ENCODE data around the gene SYNGR1. TPM values are rescaled to one million over a fixed set of nuclear protein-coding genes. Genes with fewer than 3 reads are reported as not detected.
A peak's percentile ranks its signal among the peaks of the same experiment; 100 is the strongest.

Gene SYNGR1
- total and polyA plus RNA-seq, 2 experiments from 2014 or later = 30.9 to 37.0 TPM

- Histone ChIP-seq H3K27me3 (ENCODE audit: insufficient read depth) (no peaks in the 10 kb centered on the region), H3K9me2 (ENCODE audit: insufficient read depth) (no peaks in the 10 kb centered on the region), H3K4me3 (no peak overlapping the region), H3K4me2 (peak overlapping the region; percentile 20; the same call in 1 of the 2 replicates), H3K79me2 (replicated peaks; ENCODE audit: insufficient read depth) (no peaks in the 10 kb centered on the region), H3K36me3 (ENCODE audit: insufficient read depth) (no peaks in the 10 kb centered on the region), H3K4me1 (ENCODE audit: insufficient read depth) (peaks cover 16% of the 10 kb centered on the region), H2AFZ (no peak overlapping the region), H4K20me1 (replicated peaks; ENCODE audit: insufficient read depth) (no peaks in the 10 kb centered on the region), H3K27ac (ENCODE audit: low read depth) (no peak overlapping the region), H3F3A (replicated peaks; ENCODE audit: low read depth) (0 out of 2 replicates have a peak, but pooled peaks cover 8% of the 10 kb centered on the region)
- no peak for ATAC-seq
- peaks cover 15% of the 10 kb centered on the region for H3K27me3 Mint-ChIP-seq (ENCODE audit: insufficient read depth, low read depth, poor library complexity)
- DNase-seq (ENCODE audit: low spot score) = no peak
- no peak overlapping the region for H3K4me3 Mint-ChIP-seq
- peaks cover 23% of the 10 kb centered on the region for H3K4me1 Mint-ChIP-seq
- no peak for TF ChIP-seq CTCF (conservative IDR thresholded peaks at IDR 0.05; ENCODE audit: low read depth in 2 of 2)
- no peak for TF ChIP-seq ZNF114 (CRISPR knock-in tag; IDR thresholded peaks at IDR 0.05)
- TF ChIP-seq STAT1 (IDR thresholded peaks at IDR 0.05; ENCODE audit: unreplicated experiment) = no peak
- TF ChIP-seq ZNF462 (CRISPR knock-in tag; IDR thresholded peaks at IDR 0.05) = no peak
- TF ChIP-seq JUNB (IDR thresholded peaks at IDR 0.05; ENCODE audit: unreplicated experiment) = no peak
- TF ChIP-seq NANOG (IDR thresholded peaks at IDR 0.05; ENCODE audit: borderline replicate concordance) = no peak
- no peak for TF ChIP-seq ZNF331 (CRISPR knock-in tag; IDR thresholded peaks at IDR 0.05; ENCODE audit: low read depth)
- TF ChIP-seq CREB1 (CRISPR knock-in tag; IDR thresholded peaks at IDR 0.05; ENCODE audit: low read depth) = no peak
- no peak for TF ChIP-seq POLR2AphosphoS5 (IDR thresholded peaks at IDR 0.05; ENCODE audit: low read depth)
- no peak for TF ChIP-seq EZH2phosphoT487 (IDR thresholded peaks at IDR 0.05; ENCODE audit: unreplicated experiment)
- TF ChIP-seq ETS1 (IDR thresholded peaks at IDR 0.05) = no peak
- no peaks in the 10 kb centered on the region for H3K9me3 Mint-ChIP-seq
- peaks cover 10% of the 10 kb centered on the region; the same call in 2 of the 3 replicates for H3K36me3 Mint-ChIP-seq (ENCODE audit: low read depth)
- H3K27ac Mint-ChIP-seq = no peak overlapping the region
Observed at GRCh38 chr22:39434721-39435120, 84.9 kb downstream of the SYNGR1 start.
